H1 (cell line): ENCODE measurements around the gene SPSB2.
"Not testable (repeated sequence)": the region's sequence is repeated elsewhere in the genome, so short reads cannot be mapped to it uniquely, and the experiment has no call there.

Experiments used
- BACH1 ChIP-seq: IDR thresholded peaks from 2 replicates; pipeline ENCODE4 v1.6.1; 2012; ENCODE audit warnings: low read length, improper control_type of control experiment
- CTCF ChIP-seq, 3 experiments: IDR thresholded peaks; 1 replicate in 2 of 3; 2 replicates in 1 of 3; pipeline versions ENCODE4 v1.5.1 to v1.6.1; 2011; ENCODE audit warnings: low read length in 3 of 3, mild to moderate bottlenecking in 3 of 3, inconsistent platforms in 2 of 3, low read depth in 1 of 3, moderate library complexity in 1 of 3; ENCODE audit not compliant: insufficient read depth in 1 of 3; ENCODE audit errors: control extremely low read depth in 1 of 3
- FOSL1 ChIP-seq: IDR thresholded peaks from 2 replicates; pipeline ENCODE4 v1.6.1; 2011; ENCODE audit warnings: mild to moderate bottlenecking, low read depth, low read length, moderate library complexity; ENCODE audit not compliant: insufficient read depth
- HDAC2 ChIP-seq, 2 experiments: fragments of 300-600 bp in 1 of 2; sonication (generic) in 1 of 2; IDR thresholded peaks; 2 replicates each; pipeline ENCODE4 v1.6.1; 2011 to 2012; ENCODE audit warnings: low read depth in 2 of 2, low read length in 2 of 2, mild to moderate bottlenecking in 2 of 2, moderate library complexity in 2 of 2, borderline replicate concordance in 1 of 2, inconsistent platforms in 1 of 2
- MAX ChIP-seq: IDR thresholded peaks from 2 replicates; pipeline ENCODE4 v1.6.1; 2012; ENCODE audit warnings: inconsistent platforms
- NRF1 ChIP-seq: IDR thresholded peaks from 2 replicates; pipeline ENCODE4 v1.6.1; 2011; ENCODE audit warnings: mild to moderate bottlenecking, low read depth, low read length, improper control_type of control experiment
- POLR2A ChIP-seq, 2 experiments: IDR thresholded peaks; 1 replicate in 1 of 2; 2 replicates in 1 of 2; pipeline ENCODE4 v1.6.1; 2011; ENCODE audit warnings: low read depth in 2 of 2, low read length in 2 of 2, mild to moderate bottlenecking in 2 of 2; ENCODE audit errors: control extremely low read depth in 1 of 2
- POLR2AphosphoS5 ChIP-seq: IDR thresholded peaks from 2 replicates; pipeline ENCODE4 v1.6.1; 2011; ENCODE audit warnings: low read depth, low read length
- RAD21 ChIP-seq, 2 experiments: IDR thresholded peaks in 1 of 2; conservative IDR thresholded peaks in 1 of 2; 2 replicates each; pipeline ENCODE4 v1.6.1; 2011; ENCODE audit warnings: low read depth in 2 of 2, low read length in 2 of 2, improper control_type of control experiment in 1 of 2, inconsistent platforms in 1 of 2, mild to moderate bottlenecking in 1 of 2, moderate library complexity in 1 of 2
- SRF ChIP-seq: IDR thresholded peaks from 2 replicates; pipeline ENCODE4 v1.6.1; 2011; ENCODE audit warnings: mild to moderate bottlenecking, low read depth, low read length, moderate library complexity
- TCF12 ChIP-seq: IDR thresholded peaks from 2 replicates; pipeline ENCODE4 v1.6.1; 2011; ENCODE audit warnings: low read depth, mild to moderate bottlenecking, low read length
- TEAD4 ChIP-seq: IDR thresholded peaks from 2 replicates; pipeline ENCODE4 v1.6.1; 2012; ENCODE audit warnings: low read depth, low read length, inconsistent platforms, mixed read lengths
- YY1 ChIP-seq: IDR thresholded peaks from 2 replicates; pipeline ENCODE4 v1.6.1; 2011; ENCODE audit warnings: low read depth, mild to moderate bottlenecking, low read length
- TF ChIP-seq, protein P1 (sequence below): IDR thresholded peaks from 2 replicates; pipeline ENCODE4 v1.6.1; 2011; ENCODE audit warnings: low read length, improper control_type of control experiment

DNA sequence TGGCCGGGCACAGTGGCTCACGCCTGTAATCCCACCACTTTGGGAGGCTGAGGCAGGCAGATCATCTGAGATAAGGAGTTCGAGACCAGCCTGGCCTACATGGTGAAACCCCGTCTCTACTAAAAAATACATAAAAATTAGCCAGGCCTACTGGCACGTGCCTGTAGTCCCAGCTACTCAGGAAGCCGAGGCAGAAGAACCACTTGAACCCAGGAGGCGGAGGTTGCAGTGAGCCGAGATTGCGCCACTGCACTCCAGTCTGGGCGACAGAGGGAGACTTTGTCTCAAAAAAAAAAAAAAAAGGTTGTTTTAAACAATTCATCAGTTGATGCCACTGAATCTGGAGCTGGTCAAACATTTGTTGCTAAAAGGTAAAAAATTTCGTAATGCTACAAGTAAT lies 6.7 kb upstream of the SPSB2 start:
- not testable (repeated sequence) for TF ChIP-seq MAX; FOSL1; YY1; HDAC2 (IDR thresholded peaks at IDR 0.05; ENCODE audit: borderline replicate concordance in 1 of 2, low read depth in 2 of 2, low read length in 2 of 2); RAD21 (IDR thresholded peaks at IDR 0.05 in 1 of 2, conservative IDR thresholded peaks at IDR 0.05 in 1 of 2; ENCODE audit: low read depth in 2 of 2, low read length in 2 of 2); POLR2AphosphoS5; BACH1; SRF; CTCF (IDR thresholded peaks at IDR 0.05; ENCODE audit: control extremely low read depth in 1 of 3, insufficient read depth in 1 of 3, low read depth in 1 of 3, low read length in 3 of 3); POLR2A (IDR thresholded peaks at IDR 0.05; ENCODE audit: control extremely low read depth in 1 of 2, low read depth in 2 of 2, low read length in 2 of 2); TCF12; TEAD4; NRF1
- TF ChIP-seq, protein P1, sequence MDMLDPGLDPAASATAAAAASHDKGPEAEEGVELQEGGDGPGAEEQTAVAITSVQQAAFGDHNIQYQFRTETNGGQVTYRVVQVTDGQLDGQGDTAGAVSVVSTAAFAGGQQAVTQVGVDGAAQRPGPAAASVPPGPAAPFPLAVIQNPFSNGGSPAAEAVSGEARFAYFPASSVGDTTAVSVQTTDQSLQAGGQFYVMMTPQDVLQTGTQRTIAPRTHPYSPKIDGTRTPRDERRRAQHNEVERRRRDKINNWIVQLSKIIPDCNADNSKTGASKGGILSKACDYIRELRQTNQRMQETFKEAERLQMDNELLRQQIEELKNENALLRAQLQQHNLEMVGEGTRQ = not testable (repeated sequence)
